HepG2 (cell line): ENCODE data around the gene MIF. TPM values are rescaled to one million over a fixed set of nuclear protein-coding genes. Genes with fewer than 3 reads are reported as not detected.

Experiments
- HMG20A ChIP-seq: IDR thresholded peaks from 2 replicates; pipeline ENCODE4 v1.6.1; 2016; ENCODE audit warnings: borderline replicate concordance
- IKZF4 ChIP-seq: sonication (generic); formaldehyde crosslinking; IDR thresholded peaks from 2 replicates; pipeline ENCODE4 v1.5.1; 2020; ENCODE audit warnings: borderline replicate concordance, mild to moderate bottlenecking, low read depth, missing genetic modification reagents; ENCODE audit errors: not compliant biosample characterization
- KLF6 ChIP-seq: IDR thresholded peaks from 2 replicates; pipeline ENCODE4 v1.8.0; 2016; ENCODE audit warnings: missing biosample characterization, missing genetic modification reagents
- MTERF4 ChIP-seq: sonication (generic); formaldehyde crosslinking; IDR thresholded peaks from 2 replicates; pipeline ENCODE4 v1.8.0; 2023; ENCODE audit warnings: mild to moderate bottlenecking, missing genetic modification reagents
- NRL ChIP-seq: sonication (generic); formaldehyde crosslinking; IDR thresholded peaks from 2 replicates; pipeline ENCODE4 v1.5.0; 2020; ENCODE audit warnings: missing genetic modification reagents, mild to moderate bottlenecking, moderate library complexity, borderline replicate concordance
- SIX4 ChIP-seq: sonication (generic); formaldehyde crosslinking; IDR thresholded peaks from 2 replicates; pipeline ENCODE4 v1.4.0; 2020; ENCODE audit warnings: missing genetic modification reagents
- SP2 ChIP-seq: sonication (generic); formaldehyde crosslinking; IDR thresholded peaks from 2 replicates; pipeline ENCODE4 v1.5.1; 2020; ENCODE audit warnings: mild to moderate bottlenecking, missing genetic modification reagents
- STAT5B ChIP-seq: sonication (generic); formaldehyde crosslinking; IDR thresholded peaks from 2 replicates; pipeline ENCODE4 v1.4.0; 2020; ENCODE audit warnings: missing genetic modification reagents
- TBX3 ChIP-seq: fragments of 450-650 bp; IDR thresholded peaks from 2 replicates; pipeline ENCODE4 v1.6.1; 2017; ENCODE audit warnings: antibody characterized with exemption, mild to moderate bottlenecking, inconsistent platforms, borderline replicate concordance
- ZBTB2 ChIP-seq: sonication (generic); formaldehyde crosslinking; IDR thresholded peaks from 2 replicates; pipeline ENCODE4 v1.8.0; 2022; ENCODE audit warnings: low read depth, missing genetic modification reagents
- ZBTB7B ChIP-seq: sonication (generic); formaldehyde crosslinking; IDR thresholded peaks from 2 replicates; pipeline ENCODE4 v1.4.0; 2020; ENCODE audit warnings: missing genetic modification reagents
- ZNF121 ChIP-seq: sonication (generic); formaldehyde crosslinking; IDR thresholded peaks from 2 replicates; pipeline ENCODE4 v1.5.0; 2020; ENCODE audit warnings: mild to moderate bottlenecking, missing genetic modification reagents
- ZNF33A ChIP-seq: sonication (generic); formaldehyde crosslinking; IDR thresholded peaks from 2 replicates; pipeline ENCODE4 v1.5.1; 2020; ENCODE audit warnings: missing genetic modification reagents, mild to moderate bottlenecking, moderate library complexity, borderline replicate concordance
- ZNF362 ChIP-seq: sonication (generic); formaldehyde crosslinking; IDR thresholded peaks from 2 replicates; pipeline ENCODE4 v1.4.0; 2020; ENCODE audit warnings: missing genetic modification reagents, mild to moderate bottlenecking, borderline replicate concordance
- ZNF367 ChIP-seq: sonication (generic); formaldehyde crosslinking; IDR thresholded peaks from 2 replicates; pipeline ENCODE4 v1.4.0; 2020; ENCODE audit warnings: missing genetic modification reagents, borderline replicate concordance
- ZNF432 ChIP-seq: sonication (generic); formaldehyde crosslinking; IDR thresholded peaks from 2 replicates; pipeline ENCODE4 v1.5.0; 2020; ENCODE audit warnings: missing genetic modification reagents, mild to moderate bottlenecking, borderline replicate concordance
- ZNF558 ChIP-seq: sonication (generic); formaldehyde crosslinking; IDR thresholded peaks from 2 replicates; pipeline ENCODE4 v1.9.0; 2022; ENCODE audit warnings: mild to moderate bottlenecking, missing genetic modification reagents, borderline replicate concordance
- ZNF572 ChIP-seq: sonication (generic); formaldehyde crosslinking; IDR thresholded peaks from 2 replicates; pipeline ENCODE4 v1.5.1; 2020; ENCODE audit warnings: mild to moderate bottlenecking, missing genetic modification reagents
- ZNF614 ChIP-seq: IDR thresholded peaks from 2 replicates; pipeline ENCODE4 v1.6.1; 2018; ENCODE audit warnings: missing biosample characterization, missing genetic modification reagents, inconsistent platforms, borderline replicate concordance
- ZNF737 ChIP-seq: sonication (generic); formaldehyde crosslinking; IDR thresholded peaks from 2 replicates; pipeline ENCODE4 v1.5.0; 2020; ENCODE audit warnings: missing genetic modification reagents, mild to moderate bottlenecking, borderline replicate concordance
- ZNF770 ChIP-seq: sonication (generic); formaldehyde crosslinking; IDR thresholded peaks from 2 replicates; pipeline ENCODE4 v1.5.0; 2020; ENCODE audit warnings: mild to moderate bottlenecking, missing genetic modification reagents
- ZNF788 ChIP-seq: sonication (generic); formaldehyde crosslinking; IDR thresholded peaks from 2 replicates; pipeline ENCODE4 v1.5.0; 2020; ENCODE audit warnings: mild to moderate bottlenecking, missing genetic modification reagents, borderline replicate concordance
- ZSCAN29 ChIP-seq: sonication (generic); formaldehyde crosslinking; conservative IDR thresholded peaks from 2 replicates; pipeline ENCODE4 v1.4.0; 2020; ENCODE audit warnings: mild to moderate bottlenecking, missing genetic modification reagents
- polyA plus RNA-seq, 8 experiments: library from polyadenylated mRNA; depleted of rRNA in 3 of 8; stranded (reverse) in 7 of 8; unstranded in 1 of 8; fragments of >200 nt; fragmentation: Illumina TruSeq in 4 of 8; extraction: Trizol in 4 of 8; gene quantifications; 2 replicates each; pipeline versions ENCODE4 v1.2.1 to v1.2.3, GENCODE V29; 2011 to 2016; ENCODE audit warnings: low read depth in 4 of 8, missing spikeins in 1 of 8, mixed read lengths in 1 of 8; ENCODE audit not compliant: insufficient read depth in 1 of 8
- total RNA-seq, 5 experiments: library from RNA; depleted of rRNA; stranded (reverse); fragments of >200 nt; fragmentation: Illumina TruSeq; extraction: Trizol; gene quantifications; 2 replicates each; pipeline ENCODE4 v1.2.3, GENCODE V29; 2016; ENCODE audit warnings: low read depth in 1 of 5

MIF gene
- total and polyA plus RNA-seq, 2 of the 13 experiments (the other 11 are each of a cell fraction or from before 2014, with no cell fraction given), result 634 to 675 TPM

GRCh38 chr22:23893945-23894709, at the start of gene MIF (continued):
- TF ChIP-seq ZNF770 (CRISPR knock-in tag) (no peak), ZNF788 (peak; percentile 82), STAT5B (CRISPR knock-in tag) (no peak), ZNF432 (no peak), KLF6 (peak; percentile 39; the same call in 1 of the 2 replicates), ZNF33A (CRISPR knock-in tag) (peak; percentile 80; the same call in 1 of the 2 replicates), ZNF558 (peak; percentile 34; the same call in 1 of the 2 replicates), ZBTB7B (CRISPR knock-in tag) (peak; percentile 89), NRL (CRISPR knock-in tag) (peak; percentile 12), TBX3 (no peak), ZBTB2 (peak; percentile 78; the same call in 1 of the 2 replicates), IKZF4 (CRISPR knock-in tag) (peak; percentile 53), MTERF4 (CRISPR knock-in tag) (peak; percentile 78; the same call in 1 of the 2 replicates), ZSCAN29 (CRISPR knock-in tag) (peak; percentile 86; the same call in 1 of the 2 replicates), HMG20A (CRISPR knock-in tag) (no peak), ZNF121 (CRISPR knock-in tag) (no peak), SIX4 (CRISPR knock-in tag) (no peak), ZNF367 (peak; percentile 63; the same call in 1 of the 2 replicates), ZNF572 (CRISPR knock-in tag) (peak; percentile 95; the same call in 1 of the 2 replicates), SP2 (CRISPR knock-in tag) (0 out of 2 replicates have a peak, but pooled peaks have one; percentile 22), ZNF737 (CRISPR knock-in tag) (0 out of 2 replicates have a peak, but pooled peaks have one; percentile 62), ZNF614 (CRISPR knock-in tag) (no peak), ZNF362 (CRISPR knock-in tag) (no peak; the same call in 1 of the 2 replicates)
